Inflammatory macrophage treated with lipopolysaccharide for 1 hour (primary cell): ENCODE measurements around the gene FIZ1.

Experiments used
- DNase-seq, 2 donors: peaks; one replicate each; pipeline ENCODE4 v3.0.0-alpha.2; 2020 to 2022

The FIZ1 gene

GRCh38 chr19:55635334-55635717 lies 36.0 kb upstream of the FIZ1 start:
- DNase-seq: no peak

GRCh38 chr19:55633861-55634260 lies 34.5 kb upstream of the FIZ1 start:
- DNase-seq: no peak

GRCh38 chr19:55632463-55632834 lies 33.1 kb upstream of the FIZ1 start:
- peak; percentile 77 to 99 for DNase-seq

- no peak for DNase-seq
Observed at GRCh38 chr19:55626350-55626749, 27.0 kb upstream of the FIZ1 start.

GRCh38 chr19:55625004-55625326 lies 25.6 kb upstream of the FIZ1 start:
- DNase-seq: no peak

- peak; percentile 82 to 98 for DNase-seq
Observed at GRCh38 chr19:55624109-55625003, 25.0 kb upstream of the FIZ1 start, which contains the start of gene ZNF784. ZNF784 (minus strand) TSS chr19:55624566; CDS start chr19:55624561, 5 bp downstream.

GRCh38 chr19:55623561-55623960 lies 24.2 kb upstream of the FIZ1 start:
- DNase-seq: no peak

GRCh38 chr19:55623130-55623529 lies 23.8 kb upstream of the FIZ1 start:
- DNase-seq: no peak

GRCh38 chr19:55622242-55622969 lies 23.1 kb upstream of the FIZ1 start:
- no peak for DNase-seq

- DNase-seq: no peak
Observed at GRCh38 chr19:55621673-55622231, 22.4 kb upstream of the FIZ1 start.

GRCh38 chr19:55621205-55621672 lies 21.9 kb upstream of the FIZ1 start:
- no peak for DNase-seq

- DNase-seq: peak; percentile 64 to 69
Observed at GRCh38 chr19:55620410-55621204, 21.3 kb upstream of the FIZ1 start.

GRCh38 chr19:55619286-55619685 lies 20.0 kb upstream of the FIZ1 start:
- peak; percentile 57 to 74 for DNase-seq

GRCh38 chr19:55618426-55618825 lies 19.1 kb upstream of the FIZ1 start:
- DNase-seq: no peak

- no peak for DNase-seq
Observed at GRCh38 chr19:55617426-55617825, 18.1 kb upstream of the FIZ1 start.

GRCh38 chr19:55616395-55616875 lies 17.1 kb upstream of the FIZ1 start:
- DNase-seq: no peak

GRCh38 chr19:55615543-55616394 lies 16.5 kb upstream of the FIZ1 start:
- no peak for DNase-seq

- no peak for DNase-seq
Observed at GRCh38 chr19:55614711-55615542, 15.6 kb upstream of the FIZ1 start.

GRCh38 chr19:55613930-55614710 lies 14.8 kb upstream of the FIZ1 start:
- DNase-seq: no peak

GRCh38 chr19:55613396-55613795 lies 14.1 kb upstream of the FIZ1 start:
- DNase-seq: no peak
